ENCODE results near the gene SLC26A9.

Gene SLC26A9

GRCh38 chr1:205916541-205916940 is 26.7 kb downstream of the SLC26A9 start:
- Histone ChIP-seq H2AFZ (ENCODE audit: low read depth, low read length) (no peak overlapping the region), H3K9ac (ENCODE audit: low read length) (no peak overlapping the region), H3K4me2 (ENCODE audit: low read length, poor library complexity, severe bottlenecking) (no peak overlapping the region), H3K27me3 (ENCODE audit: control insufficient read depth in 1 of 2, insufficient read depth in 1 of 2, low read length in 2 of 2) (peaks cover 0 to 4% of the 10 kb centered on the region in 2 experiments), H3K23ac (ENCODE audit: low read length in 2 of 2) (no peak overlapping the region), H2BK12ac (ENCODE audit: low read length in 2 of 2) (no peak overlapping the region), H3K79me1 (replicated peaks; ENCODE audit: low read length, poor library complexity, severe bottlenecking) (no peaks in the 10 kb centered on the region), H3K9me3 (ENCODE audit: control insufficient read depth, low read length) (no peaks in the 10 kb centered on the region), H3K27ac (ENCODE audit: low read length, poor library complexity, severe bottlenecking) (no peak overlapping the region), H3K4ac (ENCODE audit: low read depth in 1 of 2, low read length in 2 of 2) (no peak overlapping the region), H2AK5ac (ENCODE audit: low read length, severe bottlenecking) (no peak overlapping the region), H3K36me3 (ENCODE audit: control insufficient read depth in 1 of 2, insufficient read depth in 2 of 2, low read depth in 1 of 2, low read length in 2 of 2) (no peaks in the 10 kb centered on the region), H3K18ac (ENCODE audit: low read depth in 1 of 2, low read length in 2 of 2) (no peak overlapping the region), H3K4me3 (ENCODE audit: insufficient read depth in 1 of 2, low read depth in 1 of 2, low read length in 2 of 2) (no peak overlapping the region), H3K14ac (ENCODE audit: low read length in 2 of 2) (no peak overlapping the region), H4K91ac (ENCODE audit: low read length) (no peak overlapping the region), H3K4me1 (ENCODE audit: control insufficient read depth, insufficient read depth, low read depth, low read length) (peaks cover 9% of the 10 kb centered on the region), H4K8ac (ENCODE audit: low read length) (no peak overlapping the region), H2BK120ac (ENCODE audit: low read depth, low read length) (no peak overlapping the region), H2BK5ac (ENCODE audit: low read depth, low read length, poor library complexity, severe bottlenecking) (no peak overlapping the region), H2BK15ac (ENCODE audit: low read depth, poor library complexity, severe bottlenecking) (no peak overlapping the region)
- WGBS = 77% methylated on average over 7 of the region's 7 CpGs
- no peak for DNase-seq

- Histone ChIP-seq H3K9me3 (ENCODE audit: control insufficient read depth, low read length) (no peaks in the 10 kb centered on the region), H2BK12ac (ENCODE audit: low read length in 2 of 2) (no peak overlapping the region), H2BK5ac (ENCODE audit: low read depth, low read length, poor library complexity, severe bottlenecking) (no peak overlapping the region), H4K91ac (ENCODE audit: low read length) (no peak overlapping the region), H3K23ac (ENCODE audit: low read length in 2 of 2) (no peak overlapping the region), H3K4me2 (ENCODE audit: low read length, poor library complexity, severe bottlenecking) (no peak overlapping the region), H4K8ac (ENCODE audit: low read length) (no peak overlapping the region), H3K14ac (ENCODE audit: low read length in 2 of 2) (no peak overlapping the region), H3K4me1 (ENCODE audit: control insufficient read depth, insufficient read depth, low read depth, low read length) (peaks cover 9% of the 10 kb centered on the region), H3K36me3 (ENCODE audit: control insufficient read depth in 1 of 2, insufficient read depth in 2 of 2, low read depth in 1 of 2, low read length in 2 of 2) (no peaks in the 10 kb centered on the region), H3K4me3 (ENCODE audit: insufficient read depth in 1 of 2, low read depth in 1 of 2, low read length in 2 of 2) (no peak overlapping the region), H2BK15ac (ENCODE audit: low read depth, poor library complexity, severe bottlenecking) (no peak overlapping the region), H3K9ac (ENCODE audit: low read length) (no peak overlapping the region), H3K79me1 (replicated peaks; ENCODE audit: low read length, poor library complexity, severe bottlenecking) (no peaks in the 10 kb centered on the region), H3K4ac (ENCODE audit: low read depth in 1 of 2, low read length in 2 of 2) (no peak overlapping the region), H3K27me3 (ENCODE audit: control insufficient read depth in 1 of 2, insufficient read depth in 1 of 2, low read length in 2 of 2) (peaks cover 0 to 8% of the 10 kb centered on the region in 2 experiments), H2BK120ac (ENCODE audit: low read depth, low read length) (no peak overlapping the region), H2AK5ac (ENCODE audit: low read length, severe bottlenecking) (no peak overlapping the region), H3K18ac (ENCODE audit: low read depth in 1 of 2, low read length in 2 of 2) (no peak overlapping the region), H3K27ac (ENCODE audit: low read length, poor library complexity, severe bottlenecking) (no peak overlapping the region), H2AFZ (ENCODE audit: low read depth, low read length) (no peak overlapping the region)
- DNase-seq = no peak
- WGBS = 75% methylated on average over 10 of the region's 10 CpGs
Measured at GRCh38 chr1:205915354-205915990, 27.8 kb downstream of the SLC26A9 start.

GRCh38 chr1:205914730-205915129 is 28.5 kb downstream of the SLC26A9 start:
- H3K9ac ChIP-seq (ENCODE audit: low read length) = no peak overlapping the region
- no peak overlapping the region for H3K4me3 ChIP-seq (ENCODE audit: insufficient read depth in 1 of 2, low read depth in 1 of 2, low read length in 2 of 2)
- H2AFZ ChIP-seq (ENCODE audit: low read depth, low read length) = no peak overlapping the region
- H3K4me1 ChIP-seq (ENCODE audit: control insufficient read depth, insufficient read depth, low read depth, low read length) = peaks cover 9% of the 10 kb centered on the region
- H2BK12ac ChIP-seq (ENCODE audit: low read length in 2 of 2) = no peak overlapping the region
- no peaks in the 10 kb centered on the region for H3K79me1 ChIP-seq (replicated peaks; ENCODE audit: low read length, poor library complexity, severe bottlenecking)
- H3K23ac ChIP-seq (ENCODE audit: low read length in 2 of 2) = no peak overlapping the region
- no peaks in the 10 kb centered on the region for H3K9me3 ChIP-seq (ENCODE audit: control insufficient read depth, low read length)
- no peak overlapping the region for H3K27ac ChIP-seq (ENCODE audit: low read length, poor library complexity, severe bottlenecking)
- H4K8ac ChIP-seq (ENCODE audit: low read length) = no peak overlapping the region
- H2BK5ac ChIP-seq (ENCODE audit: low read depth, low read length, poor library complexity, severe bottlenecking) = no peak overlapping the region
- no peak overlapping the region for H2BK120ac ChIP-seq (ENCODE audit: low read depth, low read length)
- no peak overlapping the region for H3K14ac ChIP-seq (ENCODE audit: low read length in 2 of 2)
- WGBS = 90% methylated on average over 7 of the region's 7 CpGs
- DNase-seq = no peak
- H3K36me3 ChIP-seq (ENCODE audit: control insufficient read depth in 1 of 2, insufficient read depth in 2 of 2, low read depth in 1 of 2, low read length in 2 of 2) = no peaks in the 10 kb centered on the region
- no peak overlapping the region for H3K4ac ChIP-seq (ENCODE audit: low read depth in 1 of 2, low read length in 2 of 2)
- H3K27me3 ChIP-seq (ENCODE audit: control insufficient read depth in 1 of 2, insufficient read depth in 1 of 2, low read length in 2 of 2) = peaks cover 0 to 8% of the 10 kb centered on the region in 2 experiments
- no peak overlapping the region for H4K91ac ChIP-seq (ENCODE audit: low read length)
- H2AK5ac ChIP-seq (ENCODE audit: low read length, severe bottlenecking) = no peak overlapping the region
- no peak overlapping the region for H3K4me2 ChIP-seq (ENCODE audit: low read length, poor library complexity, severe bottlenecking)
- H3K18ac ChIP-seq (ENCODE audit: low read depth in 1 of 2, low read length in 2 of 2) = no peak overlapping the region
- no peak overlapping the region for H2BK15ac ChIP-seq (ENCODE audit: low read depth, poor library complexity, severe bottlenecking)

GRCh38 chr1:205914155-205914507 is 29.1 kb downstream of the SLC26A9 start:
- H3K27me3 ChIP-seq (ENCODE audit: control insufficient read depth in 1 of 2, insufficient read depth in 1 of 2, low read length in 2 of 2) = peaks cover 0 to 8% of the 10 kb centered on the region in 2 experiments
- no peak overlapping the region for H2AFZ ChIP-seq (ENCODE audit: low read depth, low read length)
- H2BK5ac ChIP-seq (ENCODE audit: low read depth, low read length, poor library complexity, severe bottlenecking) = no peak overlapping the region
- H3K4me3 ChIP-seq (ENCODE audit: insufficient read depth in 1 of 2, low read depth in 1 of 2, low read length in 2 of 2) = no peak overlapping the region
- no peak overlapping the region for H3K23ac ChIP-seq (ENCODE audit: low read length in 2 of 2)
- no peaks in the 10 kb centered on the region for H3K36me3 ChIP-seq (ENCODE audit: control insufficient read depth in 1 of 2, insufficient read depth in 2 of 2, low read depth in 1 of 2, low read length in 2 of 2)
- H2BK12ac ChIP-seq (ENCODE audit: low read length in 2 of 2) = no peak overlapping the region
- no peak overlapping the region for H2BK120ac ChIP-seq (ENCODE audit: low read depth, low read length)
- H3K4me1 ChIP-seq (ENCODE audit: control insufficient read depth, insufficient read depth, low read depth, low read length) = peaks cover 9% of the 10 kb centered on the region
- no peak overlapping the region for H2AK5ac ChIP-seq (ENCODE audit: low read length, severe bottlenecking)
- no peak overlapping the region for H3K4me2 ChIP-seq (ENCODE audit: low read length, poor library complexity, severe bottlenecking)
- no peak overlapping the region for H3K18ac ChIP-seq (ENCODE audit: low read depth in 1 of 2, low read length in 2 of 2)
- DNase-seq = no peak
- H3K79me1 ChIP-seq (replicated peaks; ENCODE audit: low read length, poor library complexity, severe bottlenecking) = no peaks in the 10 kb centered on the region
- no peak overlapping the region for H3K4ac ChIP-seq (ENCODE audit: low read depth in 1 of 2, low read length in 2 of 2)
- H3K27ac ChIP-seq (ENCODE audit: low read length, poor library complexity, severe bottlenecking) = no peak overlapping the region
- no peak overlapping the region for H3K14ac ChIP-seq (ENCODE audit: low read length in 2 of 2)
- H4K8ac ChIP-seq (ENCODE audit: low read length) = no peak overlapping the region
- no peak overlapping the region for H4K91ac ChIP-seq (ENCODE audit: low read length)
- no peak overlapping the region for H3K9ac ChIP-seq (ENCODE audit: low read length)
- H2BK15ac ChIP-seq (ENCODE audit: low read depth, poor library complexity, severe bottlenecking) = no peak overlapping the region
- H3K9me3 ChIP-seq (ENCODE audit: control insufficient read depth, low read length) = no peaks in the 10 kb centered on the region
- 89% methylated on average over 2 of the region's 2 CpGs for WGBS
